Measurements from ENCODE around the gene ZXDA.
"Not testable (repeated sequence)": the region's sequence is repeated elsewhere in the genome, so short reads cannot be mapped to it uniquely, and the experiment has no call there.

The ZXDA gene

GRCh38 chrX:57910287-57910912 is at the start of gene ZXDA:
ZXDA (minus strand) TSS chrX:57910458; CDS start chrX:57910420, 38 bp downstream.
- peaks cover 30% of the 10 kb centered on the region for H3K4me1 Mint-ChIP-seq
- H3K9me3 Mint-ChIP-seq, H3K27me3 Mint-ChIP-seq: not testable (repeated sequence)
- peaks cover 10% of the 10 kb centered on the region for H3K36me3 Mint-ChIP-seq
- peak within 1 kb of the TSS; percentile 82 for H3K4me3 Mint-ChIP-seq
- peak within 1 kb of the TSS; percentile 93 for H3K27ac Mint-ChIP-seq

- H3K27ac Mint-ChIP-seq, result no peak overlapping the region
- peaks cover 4% of the 10 kb centered on the region for H3K9me3 Mint-ChIP-seq
- H3K4me3 Mint-ChIP-seq, result no peak overlapping the region
- H3K27me3 Mint-ChIP-seq, result peaks cover 4% of the 10 kb centered on the region
- no peaks in the 10 kb centered on the region for H3K36me3 Mint-ChIP-seq
- H3K4me1 Mint-ChIP-seq, result no peaks in the 10 kb centered on the region
These were observed 42.0 kb upstream of the ZXDA start for GRCh38 chrX:57952320-57952678.

GRCh38 chrX:57951666-57952319 is 41.5 kb upstream of the ZXDA start:
- peaks cover 4% of the 10 kb centered on the region for H3K9me3 Mint-ChIP-seq

GRCh38 chrX:57933321-57933720 is 23.1 kb upstream of the ZXDA start:
- Mint-ChIP-seq H3K4me1 (no peaks in the 10 kb centered on the region), H3K27me3 (no peaks in the 10 kb centered on the region), H3K4me3 (no peak overlapping the region), H3K9me3 (no peaks in the 10 kb centered on the region), H3K36me3 (no peaks in the 10 kb centered on the region), H3K27ac (no peak overlapping the region)

More at GRCh38 chrX:57951666-57952319, 41.5 kb upstream of the ZXDA start:
- Mint-ChIP-seq H3K4me3 (no peak overlapping the region), H3K4me1 (no peaks in the 10 kb centered on the region), H3K36me3 (no peaks in the 10 kb centered on the region), H3K27me3 (peaks cover 4% of the 10 kb centered on the region), H3K27ac (no peak overlapping the region)

- Mint-ChIP-seq H3K9me3 (no peaks in the 10 kb centered on the region), H3K27ac (no peak overlapping the region), H3K4me1 (no peaks in the 10 kb centered on the region), H3K36me3 (no peaks in the 10 kb centered on the region), H3K4me3 (no peak overlapping the region), H3K27me3 (no peaks in the 10 kb centered on the region)
These were observed 22.0 kb upstream of the ZXDA start for GRCh38 chrX:57932266-57932665.

GRCh38 chrX:57930051-57930450 is 19.8 kb upstream of the ZXDA start:
- no peaks in the 10 kb centered on the region for H3K9me3 Mint-ChIP-seq
- H3K27ac Mint-ChIP-seq, result no peak overlapping the region
- no peaks in the 10 kb centered on the region for H3K36me3 Mint-ChIP-seq
- H3K27me3 Mint-ChIP-seq, result no peaks in the 10 kb centered on the region
- H3K4me3 Mint-ChIP-seq, result no peak overlapping the region
- no peaks in the 10 kb centered on the region for H3K4me1 Mint-ChIP-seq

- H3K4me3 Mint-ChIP-seq, result no peak overlapping the region
- no peak overlapping the region for H3K27ac Mint-ChIP-seq
- no peaks in the 10 kb centered on the region for H3K27me3 Mint-ChIP-seq
- no peaks in the 10 kb centered on the region for H3K9me3 Mint-ChIP-seq
- H3K36me3 Mint-ChIP-seq, result no peaks in the 10 kb centered on the region
- no peaks in the 10 kb centered on the region for H3K4me1 Mint-ChIP-seq
These were observed 19.1 kb upstream of the ZXDA start for GRCh38 chrX:57929373-57929772.

GRCh38 chrX:57925806-57926205 is 15.5 kb upstream of the ZXDA start:
- Mint-ChIP-seq H3K4me1 (no peaks in the 10 kb centered on the region), H3K27me3 (no peaks in the 10 kb centered on the region), H3K4me3 (no peak overlapping the region), H3K27ac (no peak overlapping the region), H3K9me3 (no peaks in the 10 kb centered on the region), H3K36me3 (no peaks in the 10 kb centered on the region)

- no peaks in the 10 kb centered on the region for H3K27me3 Mint-ChIP-seq
- H3K36me3 Mint-ChIP-seq, result no peaks in the 10 kb centered on the region
- no peak overlapping the region for H3K27ac Mint-ChIP-seq
- no peaks in the 10 kb centered on the region for H3K4me1 Mint-ChIP-seq
- H3K9me3 Mint-ChIP-seq, result no peaks in the 10 kb centered on the region
- no peak overlapping the region for H3K4me3 Mint-ChIP-seq
These were observed 8.6 kb upstream of the ZXDA start for GRCh38 chrX:57918750-57919436.

- no peak overlapping the region for H3K4me3 Mint-ChIP-seq
- H3K9me3 Mint-ChIP-seq, result no peaks in the 10 kb centered on the region
- no peaks in the 10 kb centered on the region for H3K36me3 Mint-ChIP-seq
- peaks cover 14% of the 10 kb centered on the region for H3K4me1 Mint-ChIP-seq
- H3K27ac Mint-ChIP-seq, result no peak overlapping the region
- H3K27me3 Mint-ChIP-seq, result no peaks in the 10 kb centered on the region
These were observed 5.4 kb upstream of the ZXDA start for GRCh38 chrX:57915680-57916079.

GRCh38 chrX:57909595-57910286 is 517 bp downstream of the ZXDA start:
- not testable (repeated sequence) for H3K4me3 Mint-ChIP-seq, H3K9me3 Mint-ChIP-seq, H3K27me3 Mint-ChIP-seq, H3K27ac Mint-ChIP-seq
- H3K4me1 Mint-ChIP-seq, result peaks cover 30% of the 10 kb centered on the region
- peaks cover 12% of the 10 kb centered on the region for H3K36me3 Mint-ChIP-seq

GRCh38 chrX:57908972-57909594 is 1.2 kb downstream of the ZXDA start:
- not testable (repeated sequence) for H3K9me3 Mint-ChIP-seq, H3K27ac Mint-ChIP-seq, H3K27me3 Mint-ChIP-seq
- peaks cover 12% of the 10 kb centered on the region for H3K36me3 Mint-ChIP-seq
- H3K4me3 Mint-ChIP-seq, result peak overlapping the region; percentile 36
- H3K4me1 Mint-ChIP-seq, result peaks cover 30% of the 10 kb centered on the region

GRCh38 chrX:57906790-57907189 is 3.5 kb downstream of the ZXDA start:
- Mint-ChIP-seq H3K27me3 (no peaks in the 10 kb centered on the region), H3K9me3 (no peaks in the 10 kb centered on the region), H3K36me3 (peaks cover 16% of the 10 kb centered on the region), H3K4me1 (peaks cover 34% of the 10 kb centered on the region), H3K27ac (no peak overlapping the region), H3K4me3 (peak overlapping the region; percentile 47)

- no peak overlapping the region for H3K27ac Mint-ChIP-seq
- H3K27me3 Mint-ChIP-seq, result no peaks in the 10 kb centered on the region
- peaks cover 16% of the 10 kb centered on the region for H3K36me3 Mint-ChIP-seq
- H3K4me1 Mint-ChIP-seq, result peaks cover 22% of the 10 kb centered on the region
- H3K9me3 Mint-ChIP-seq, result no peaks in the 10 kb centered on the region
- H3K4me3 Mint-ChIP-seq, result no peak overlapping the region
These were observed 5.1 kb downstream of the ZXDA start for GRCh38 chrX:57905141-57905540.

GRCh38 chrX:57904176-57904880 is 5.9 kb downstream of the ZXDA start:
- peaks cover 22% of the 10 kb centered on the region for H3K4me1 Mint-ChIP-seq
- peaks cover 16% of the 10 kb centered on the region for H3K36me3 Mint-ChIP-seq
- H3K9me3 Mint-ChIP-seq, result no peaks in the 10 kb centered on the region
- no peaks in the 10 kb centered on the region for H3K27me3 Mint-ChIP-seq
- H3K27ac Mint-ChIP-seq, result no peak overlapping the region
- H3K4me3 Mint-ChIP-seq, result no peak overlapping the region

Data from activated naive CD4-positive, alpha-beta T cell treated with anti-CD3 and anti-CD28 coated beads, Interleukin-2, amount 50 U/mL, for 24 hours (primary cell).